ENCODE data around the gene RARS1.

RARS1 gene

DNA sequence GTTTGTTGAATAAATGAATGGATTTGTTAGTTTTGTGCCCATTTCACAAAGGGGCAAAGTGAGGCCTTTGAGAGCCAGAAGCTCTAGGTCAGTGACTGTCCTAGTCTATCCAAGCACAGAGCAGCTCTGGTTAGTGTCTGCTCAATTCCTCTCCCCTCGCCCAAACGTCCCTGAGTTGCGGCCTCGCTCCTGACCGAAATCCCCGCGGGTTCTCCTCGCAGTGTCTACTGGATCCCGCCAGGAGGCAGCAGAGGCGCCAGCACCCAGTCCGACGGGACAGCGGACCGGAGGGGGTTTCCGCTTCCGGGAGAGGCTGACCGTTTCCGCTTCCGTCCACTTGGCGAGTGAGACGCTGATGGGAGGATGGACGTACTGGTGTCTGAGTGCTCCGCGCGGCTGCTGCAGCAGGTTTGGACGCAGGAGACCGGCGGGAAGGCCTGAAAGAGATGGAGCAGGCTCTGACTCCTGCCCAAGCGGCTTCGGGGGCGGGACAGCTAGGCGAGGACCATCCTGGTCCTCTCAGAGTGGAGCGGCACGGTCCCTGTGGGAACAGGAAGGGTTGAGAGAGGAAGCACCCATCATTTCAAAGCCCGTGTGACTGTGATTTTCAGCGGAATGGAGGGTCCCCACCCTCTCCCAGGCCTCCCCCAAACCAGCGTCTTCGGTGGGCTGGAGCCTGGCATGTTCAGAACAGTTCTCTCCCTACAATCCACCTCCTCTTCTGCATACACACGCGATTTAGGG is at the start of gene RARS1:
TSS of gene RARS1 (plus strand) at position 336 of the 744 bp plus-strand sequence. CDS start at position 364, 28 bp downstream.
- FAIRE-seq, result peak; percentile 29

- FAIRE-seq, result no peak
These were observed 47.9 kb upstream of the RARS1 start for GRCh38 chr5:168438349-168438748.

- FAIRE-seq, result no peak
These were observed 42.7 kb upstream of the RARS1 start for GRCh38 chr5:168443533-168443932.

DNA sequence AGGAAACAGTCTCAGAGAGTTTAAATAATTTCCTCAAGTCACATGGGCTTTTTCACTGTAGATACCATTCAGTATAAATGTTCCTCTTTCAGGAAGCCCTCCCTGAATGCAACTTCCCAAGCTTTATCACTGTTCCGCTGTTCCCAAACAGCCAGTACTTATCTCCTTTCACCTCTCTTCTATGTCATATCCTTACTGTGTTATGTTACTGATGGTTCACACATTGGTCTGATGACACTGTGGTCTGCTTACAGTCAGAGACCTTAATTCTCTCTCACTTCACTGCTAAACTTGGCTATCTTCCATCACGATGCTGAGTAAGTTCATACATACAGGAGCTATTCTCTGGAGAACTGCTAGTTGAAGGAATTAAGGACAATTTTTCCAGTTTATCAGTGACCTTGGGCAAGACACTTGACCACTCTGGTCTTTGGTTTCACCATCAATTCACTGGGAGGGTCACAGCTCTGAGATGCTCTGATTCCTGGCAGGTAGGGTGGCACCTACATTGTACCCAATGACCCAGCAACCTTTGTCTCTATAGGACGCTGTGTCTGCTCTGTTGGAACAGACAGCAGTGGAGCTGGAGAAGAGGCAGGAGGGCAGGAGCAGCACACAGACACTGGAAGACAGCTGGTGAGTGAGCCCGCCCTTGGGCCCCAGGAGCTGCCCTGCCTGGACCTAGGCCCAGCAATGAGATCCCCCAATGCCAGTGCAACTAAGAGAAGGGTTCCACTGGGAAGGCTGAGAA is 42.1 kb upstream of the RARS1 start:
- FAIRE-seq, result no peak

DNA sequence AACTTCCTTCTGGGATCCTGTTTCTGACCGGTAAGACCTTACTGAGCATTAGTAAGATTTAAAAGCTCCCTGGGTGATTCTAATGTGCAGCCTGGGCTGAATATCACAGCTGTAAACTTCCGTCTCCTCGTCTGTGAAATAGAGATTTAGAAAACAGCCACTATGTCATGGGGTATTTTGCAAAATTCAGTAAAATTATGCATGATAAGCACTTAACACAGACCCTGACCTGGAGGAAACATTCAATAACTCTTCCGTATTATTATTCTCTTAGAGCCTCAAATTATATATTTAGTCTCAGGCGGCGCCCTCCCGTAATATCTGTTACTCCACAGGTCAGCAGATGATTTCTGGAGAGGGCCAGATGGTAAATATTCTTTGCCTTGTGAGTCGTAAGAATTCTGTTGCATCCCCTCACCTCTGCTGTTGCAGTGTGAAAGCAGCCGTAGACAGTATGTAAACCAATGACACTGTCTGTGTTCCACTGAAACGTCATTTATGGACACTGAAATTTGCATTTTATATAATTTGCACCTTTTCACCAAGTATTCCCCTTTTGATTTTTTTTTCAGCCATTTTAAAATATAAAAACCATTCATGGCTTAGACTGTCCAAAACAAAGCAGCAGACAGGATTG is 39.2 kb upstream of the RARS1 start:
- FAIRE-seq, result no peak

GRCh38 chr5:168447808-168448207 is 38.5 kb upstream of the RARS1 start:
- no peak for FAIRE-seq

DNA sequence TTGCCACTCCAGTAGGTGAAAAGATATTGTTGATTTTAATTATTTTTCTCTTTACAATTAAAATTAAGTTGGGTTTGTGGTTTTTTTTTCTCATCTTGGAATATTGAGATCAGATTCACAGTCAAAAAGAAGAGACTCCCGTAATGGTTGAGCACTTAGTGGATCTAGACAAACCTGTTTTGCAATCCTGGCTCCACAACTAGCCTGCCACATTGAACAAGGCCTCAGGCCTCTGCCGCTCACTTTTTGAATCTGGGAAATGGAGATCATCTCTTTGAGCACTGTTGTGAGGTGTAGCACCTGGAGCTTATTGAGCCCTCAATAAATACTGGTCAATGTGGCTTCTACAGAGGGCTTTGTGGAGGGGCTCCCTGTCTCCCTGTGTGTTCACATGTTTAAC is 37.1 kb upstream of the RARS1 start:
- FAIRE-seq, result no peak

DNA sequence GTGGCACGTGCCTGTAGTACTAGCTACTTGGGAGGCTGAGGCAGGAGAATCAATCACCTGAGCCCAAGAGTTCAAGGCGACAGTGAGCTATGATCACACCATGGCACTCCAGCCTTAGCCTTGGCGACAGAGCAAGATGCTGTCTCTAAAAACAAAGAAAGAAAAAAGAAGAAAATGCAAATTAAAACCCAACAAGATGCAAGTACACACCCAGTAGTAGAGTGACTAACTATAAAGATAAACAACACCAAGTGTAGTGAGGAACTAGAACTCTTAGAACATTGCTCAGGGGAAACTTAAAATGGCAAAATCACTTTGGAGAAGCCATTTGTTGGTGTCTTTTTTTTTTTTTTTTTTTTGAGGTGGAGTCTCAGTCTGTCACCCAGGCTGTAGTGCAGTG is 34.7 kb upstream of the RARS1 start:
- no peak for FAIRE-seq

DNA sequence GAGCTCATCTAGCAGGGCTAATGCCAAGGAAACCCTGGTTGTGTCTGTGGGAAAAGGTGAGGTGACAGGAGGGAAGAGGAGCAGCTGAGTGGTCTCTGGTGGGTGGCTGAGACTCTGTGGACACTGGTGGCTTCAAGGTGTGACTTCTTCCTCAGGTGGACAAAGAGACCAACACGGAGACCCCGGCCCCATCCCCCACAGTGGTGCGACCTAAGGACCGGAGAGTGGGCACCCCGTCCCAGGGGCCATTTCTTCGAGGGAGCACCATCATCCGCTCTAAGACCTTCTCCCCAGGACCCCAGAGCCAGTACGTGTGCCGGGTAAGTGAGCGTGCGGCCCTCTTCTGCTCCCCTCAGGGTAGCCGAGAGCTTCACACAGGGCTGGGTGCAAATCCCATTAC is 31.1 kb upstream of the RARS1 start:
- no peak for FAIRE-seq

- no peak for FAIRE-seq
These were observed 28.7 kb upstream of the RARS1 start for GRCh38 chr5:168457542-168457941.

- FAIRE-seq, result no peak
These were observed 25.7 kb upstream of the RARS1 start for GRCh38 chr5:168460606-168461005.

- FAIRE-seq, result no peak
These were observed 23.2 kb upstream of the RARS1 start for GRCh38 chr5:168463081-168463480.

GRCh38 chr5:168464214-168464613 is 22.1 kb upstream of the RARS1 start:
- FAIRE-seq, result no peak

DNA sequence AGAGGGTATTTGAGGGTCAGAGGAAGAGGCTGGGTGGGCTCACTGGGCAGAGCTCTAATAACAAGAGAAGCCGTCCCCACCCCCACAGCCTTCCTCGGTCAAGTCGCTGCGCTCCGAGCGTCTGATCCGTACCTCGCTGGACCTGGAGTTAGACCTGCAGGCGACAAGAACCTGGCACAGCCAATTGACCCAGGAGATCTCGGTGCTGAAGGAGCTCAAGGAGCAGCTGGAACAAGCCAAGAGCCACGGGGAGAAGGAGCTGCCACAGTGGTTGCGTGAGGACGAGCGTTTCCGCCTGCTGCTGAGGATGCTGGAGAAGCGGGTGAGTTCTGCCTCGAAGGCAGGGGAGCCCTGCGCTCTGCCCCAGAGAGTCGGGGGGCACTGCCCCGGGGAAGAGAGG is 21.6 kb upstream of the RARS1 start:
- FAIRE-seq, result no peak

GRCh38 chr5:168467755-168468330 is 18.4 kb upstream of the RARS1 start:
- FAIRE-seq, result no peak

DNA sequence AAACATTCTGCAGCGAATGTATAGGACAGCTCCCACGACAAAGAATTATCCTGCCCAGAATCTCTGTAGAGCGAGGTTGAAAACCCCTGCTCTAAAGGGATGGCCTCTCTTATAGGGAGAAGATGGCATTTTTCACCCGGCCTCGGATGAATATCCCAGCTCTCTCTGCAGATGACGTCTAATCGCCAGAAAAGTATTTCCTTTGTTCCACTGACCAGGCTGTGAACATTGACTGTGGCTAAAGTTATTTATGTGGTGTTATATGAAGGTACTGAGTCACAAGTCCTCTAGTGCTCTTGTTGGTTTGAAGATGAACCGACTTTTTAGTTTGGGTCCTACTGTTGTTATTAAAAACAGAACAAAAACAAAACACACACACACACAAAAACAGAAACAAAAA is 17.4 kb upstream of the RARS1 start:
- FAIRE-seq, result no peak

DNA sequence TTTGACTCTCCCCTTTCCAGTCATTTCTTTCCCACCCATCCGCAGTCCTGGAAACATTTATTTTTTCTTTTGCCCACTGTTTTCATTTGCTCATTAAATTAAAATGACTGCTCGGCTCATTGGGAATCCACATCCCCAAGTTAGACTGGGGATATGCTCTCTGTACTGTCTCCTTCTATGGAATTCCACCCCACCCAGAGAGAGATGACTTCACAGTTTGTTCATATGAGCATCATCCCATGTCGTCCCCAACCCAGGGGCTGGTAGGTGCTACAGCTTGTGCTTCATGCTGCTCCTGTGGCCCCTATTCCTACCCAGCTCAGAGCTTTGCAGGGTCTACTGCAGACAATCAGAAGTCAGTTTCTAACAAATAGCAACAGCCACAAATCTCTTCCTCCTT is 16.5 kb upstream of the RARS1 start:
- FAIRE-seq, result no peak

- no peak for FAIRE-seq
These were observed 14.5 kb upstream of the RARS1 start for GRCh38 chr5:168471785-168472184.

- FAIRE-seq, result no peak
These were observed 13.9 kb upstream of the RARS1 start for GRCh38 chr5:168472329-168472728.

GRCh38 chr5:168474319-168474718 is 12.0 kb upstream of the RARS1 start:
- FAIRE-seq, result no peak

GRCh38 chr5:168477060-168477459 is 9.2 kb upstream of the RARS1 start:
- no peak for FAIRE-seq

- FAIRE-seq, result no peak
These were observed 7.1 kb upstream of the RARS1 start for GRCh38 chr5:168479166-168479565.

DNA sequence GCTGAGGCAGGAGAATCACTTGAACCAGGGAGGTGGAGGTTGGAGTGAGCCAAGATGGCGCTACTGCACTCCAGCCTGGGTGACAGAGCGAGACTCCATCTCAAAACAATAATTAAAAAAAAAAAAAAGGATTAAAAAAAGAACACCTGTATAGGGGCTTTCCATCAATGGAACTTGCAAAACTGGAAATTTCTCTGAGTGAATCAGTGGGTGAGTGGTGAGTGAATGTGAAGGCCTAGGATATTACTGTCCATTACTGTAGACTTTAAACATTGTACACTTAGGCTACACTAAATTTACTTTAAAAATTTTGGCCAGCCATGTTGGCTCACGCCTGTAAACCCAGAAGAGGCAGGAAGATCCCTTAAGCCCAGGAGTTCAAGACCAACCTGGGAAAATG is 5.7 kb upstream of the RARS1 start:
- no peak for FAIRE-seq

Measured in endometrium (tissue), 2 donors.